HL-60 (cell line): ENCODE results near the gene PAK4.

Experiments
- CTCF ChIP-seq: IDR thresholded peaks from one replicate; pipeline ENCODE4 v1.5.1; 2011; ENCODE audit warnings: low read length, control low read depth, inconsistent platforms; ENCODE audit not compliant: insufficient read depth
- GABPA ChIP-seq: IDR thresholded peaks from 2 replicates; pipeline ENCODE4 v1.6.1; 2012; ENCODE audit warnings: low read depth
- POLR2AphosphoS5 ChIP-seq: IDR thresholded peaks from 2 replicates; pipeline ENCODE4 v1.6.1; 2012; ENCODE audit warnings: low read depth
- REST ChIP-seq: IDR thresholded peaks from 2 replicates; pipeline ENCODE4 v1.6.1; 2012; ENCODE audit warnings: low read depth; ENCODE audit not compliant: insufficient replicate concordance

- TF ChIP-seq CTCF (no peak), GABPA (no peak), POLR2AphosphoS5 (no peak), REST (no peak)
These were observed 40.3 kb downstream of the PAK4 start for GRCh38 chr19:39165857-39166256.
